SKM-1 treated with dmso at 0.1 percent for 144 hours (cell line): Measurements from ENCODE around the gene NEIL3.
A peak's percentile ranks its signal among the peaks of the same experiment; 100 is the strongest.
"Not testable (repeated sequence)": the region's sequence is repeated elsewhere in the genome, so short reads cannot be mapped to it uniquely, and the experiment has no call there.

Experiments
- DNase-seq: peaks from one replicate; lab custom pipeline; 2025; ENCODE audit not compliant: unreplicated experiment; lab: John Stamatoyannopoulos, UW

Gene NEIL3

DNA sequence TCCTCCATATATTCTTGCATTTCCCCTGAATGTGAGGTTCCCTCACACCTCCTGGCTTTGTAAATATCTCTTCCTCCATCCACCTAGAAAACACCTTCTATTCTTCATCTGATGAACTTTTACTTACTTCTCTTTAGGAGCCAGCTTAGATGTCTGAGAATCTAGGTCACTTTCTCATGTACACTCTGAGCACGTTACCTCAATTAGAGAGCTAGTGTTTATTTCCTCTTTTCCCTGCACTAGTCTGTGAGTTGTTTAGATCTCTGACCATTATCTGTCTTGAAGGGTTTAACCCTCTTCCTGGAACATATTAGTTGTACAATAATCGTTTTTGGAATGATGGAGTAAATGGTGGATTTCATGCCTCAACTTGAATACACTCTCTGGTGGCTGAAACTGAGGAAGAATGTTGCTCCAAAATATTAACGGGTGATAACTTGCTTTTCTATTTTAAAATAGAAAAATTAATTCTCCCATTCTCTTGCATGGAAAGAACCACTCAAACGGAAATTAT lies 8.5 kb upstream of the NEIL3 start:
- peak; percentile 78 for DNase-seq

- DNase-seq, result no peak
These were observed 7.1 kb upstream of the NEIL3 start for GRCh38 chr4:177302371-177303100.

DNA sequence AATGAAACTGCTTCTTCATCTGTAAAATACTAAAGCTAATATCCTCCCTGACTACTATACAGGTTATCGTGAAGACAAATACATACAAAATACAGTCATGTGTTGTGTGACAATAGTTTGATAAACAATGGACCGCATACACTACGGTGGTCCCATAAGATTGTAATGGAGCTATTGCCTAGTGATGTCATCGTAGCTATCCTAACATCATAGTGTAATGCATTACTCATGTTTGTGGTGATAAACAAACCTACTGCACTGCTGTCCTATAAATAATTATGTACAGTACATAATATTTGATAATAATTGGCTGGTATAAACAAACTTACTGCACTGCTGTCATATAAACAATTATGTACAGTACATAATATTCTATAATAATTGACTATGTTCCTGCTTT lies 5.6 kb upstream of the NEIL3 start:
- DNase-seq, result no peak

- not testable (repeated sequence) for DNase-seq
These were observed 4.8 kb upstream of the NEIL3 start for GRCh38 chr4:177304864-177305263.

DNA sequence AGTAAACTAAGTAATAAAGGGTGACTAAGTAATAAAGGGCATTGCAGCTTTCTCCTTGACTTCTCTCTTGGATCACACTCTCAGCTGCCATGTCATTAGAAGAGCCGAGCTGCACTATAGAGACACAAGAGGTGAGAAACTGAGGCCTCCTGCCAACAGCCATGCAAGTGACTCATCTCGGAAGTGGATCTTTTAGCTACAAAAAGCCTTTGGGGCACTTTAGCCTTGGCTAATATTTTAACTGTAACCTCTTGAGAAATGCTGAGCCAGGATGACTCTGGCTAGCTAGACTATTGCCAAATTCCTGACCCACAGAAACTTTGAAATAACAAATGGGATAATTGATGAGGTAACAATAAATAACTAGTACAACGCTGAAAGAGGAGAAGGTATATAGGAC lies 1.5 kb upstream of the NEIL3 start:
- DNase-seq, result peak; percentile 79

- DNase-seq, result peak; percentile 32
These were observed 690 bp upstream of the NEIL3 start for GRCh38 chr4:177308847-177309521.

- no peak for DNase-seq
These were observed 1.9 kb downstream of the NEIL3 start for GRCh38 chr4:177311589-177311988.

DNA sequence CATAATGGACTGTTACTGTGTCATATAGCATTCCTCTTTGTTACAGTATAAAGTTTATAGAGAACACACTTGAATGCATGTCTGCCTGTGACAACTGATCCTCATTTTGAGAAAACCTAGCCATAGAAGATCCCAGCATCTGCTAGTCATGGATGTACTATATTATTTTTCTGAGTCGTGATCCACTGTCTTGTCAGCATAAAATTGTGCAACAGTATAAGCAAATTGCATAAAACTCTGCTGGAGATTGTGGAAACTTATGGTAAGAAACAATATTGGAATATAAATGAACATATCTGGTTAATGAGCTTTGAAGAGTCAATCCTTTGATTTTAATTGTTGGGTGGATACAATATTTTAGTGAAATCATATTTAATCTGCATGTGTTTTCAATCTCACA lies 3.6 kb downstream of the NEIL3 start:
- no peak for DNase-seq

DNA sequence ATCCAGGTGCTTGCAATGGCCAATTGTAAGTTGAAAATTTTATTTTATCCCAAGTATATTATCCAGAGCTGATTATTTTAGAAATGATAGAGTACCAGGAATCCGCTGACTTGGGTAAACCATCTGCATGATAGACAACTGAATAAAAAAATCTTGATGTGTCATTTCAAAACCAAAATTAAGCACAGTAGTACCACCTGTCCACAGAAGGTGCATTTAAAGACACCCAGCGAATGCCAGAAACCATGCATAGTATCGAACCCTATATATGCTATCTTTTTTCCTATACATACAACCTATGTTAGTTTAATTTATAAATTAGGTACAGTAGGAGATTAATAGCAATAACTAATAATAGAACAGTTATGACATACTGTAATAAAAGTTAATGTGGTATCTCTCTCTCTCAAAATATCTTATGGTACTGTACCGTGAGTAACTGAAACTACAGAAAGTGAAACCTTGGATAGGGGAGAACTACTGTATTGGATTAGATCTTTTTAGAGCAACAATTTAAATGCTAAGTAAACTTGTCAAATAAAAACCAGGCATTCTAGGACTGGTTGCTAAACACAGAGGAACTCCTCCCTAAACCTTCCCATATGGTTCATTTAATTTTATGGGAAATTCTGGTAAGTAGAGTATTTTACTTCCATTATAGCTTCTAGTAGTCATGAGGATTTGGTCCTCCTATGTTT lies 6.2 kb downstream of the NEIL3 start:
- no peak for DNase-seq

- DNase-seq, result no peak
These were observed 11.0 kb downstream of the NEIL3 start for GRCh38 chr4:177320721-177321120.

DNA sequence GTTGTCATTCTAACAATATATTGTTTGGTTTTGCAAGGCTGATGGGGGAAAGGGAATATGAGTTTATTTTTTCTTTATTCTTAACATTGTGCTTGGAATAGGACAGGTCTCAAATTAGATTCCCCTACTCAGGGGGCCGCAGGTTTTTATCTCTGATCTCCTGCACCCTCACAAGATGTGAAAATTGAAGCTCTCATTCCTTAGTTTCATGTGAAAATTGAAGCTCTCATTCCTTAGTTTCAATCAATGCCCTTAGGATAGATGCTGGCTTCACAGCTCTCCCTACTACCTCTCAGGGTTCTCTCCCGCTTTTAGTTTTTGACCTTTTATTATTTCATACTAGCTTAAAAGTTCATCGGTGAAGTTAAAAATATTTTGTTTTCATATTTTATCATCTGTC lies 12.0 kb downstream of the NEIL3 start:
- DNase-seq, result no peak

- no peak for DNase-seq
These were observed 12.6 kb downstream of the NEIL3 start for GRCh38 chr4:177322266-177322665.

GRCh38 chr4:177322881-177323280 lies 13.2 kb downstream of the NEIL3 start:
- DNase-seq, result no peak

DNA sequence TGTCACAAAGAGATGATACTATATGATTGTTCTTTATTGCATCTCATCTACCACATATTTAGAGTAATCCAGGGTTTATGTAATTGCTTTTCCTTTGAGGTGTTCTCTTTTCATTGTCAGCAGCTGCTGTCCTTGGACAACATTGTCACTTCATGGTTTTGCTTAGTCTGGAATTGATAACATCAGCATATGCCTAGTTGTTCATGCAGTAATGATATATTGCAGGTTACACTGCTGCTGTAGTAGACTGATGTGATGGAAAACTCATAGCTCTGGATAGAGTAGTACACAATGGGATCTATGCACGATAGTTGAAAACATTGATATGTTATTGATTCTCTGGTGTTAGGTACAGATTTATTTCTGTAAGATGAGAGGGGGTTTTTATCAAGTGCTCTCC lies 13.7 kb downstream of the NEIL3 start:
- DNase-seq, result no peak

DNA sequence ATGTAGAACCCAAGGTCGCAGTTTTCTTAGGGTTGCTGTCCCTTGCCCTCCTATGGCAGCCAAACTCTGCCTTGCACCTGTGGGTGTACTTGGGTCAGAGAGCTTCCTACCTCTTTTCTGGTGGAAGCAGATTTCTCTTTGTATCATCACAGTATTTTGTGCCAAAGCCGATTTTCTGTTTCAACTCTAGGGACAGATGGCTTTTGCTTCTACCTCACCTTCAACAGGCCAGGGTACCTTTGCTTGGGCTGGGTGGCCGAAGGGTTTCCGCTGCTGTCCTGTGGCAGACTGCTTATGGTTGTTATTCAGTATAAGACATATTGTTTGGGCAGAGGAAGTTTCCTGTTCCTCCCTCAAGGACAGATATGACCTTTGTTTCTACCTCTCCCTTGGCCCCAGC lies 22.4 kb downstream of the NEIL3 start:
- no peak for DNase-seq

DNA sequence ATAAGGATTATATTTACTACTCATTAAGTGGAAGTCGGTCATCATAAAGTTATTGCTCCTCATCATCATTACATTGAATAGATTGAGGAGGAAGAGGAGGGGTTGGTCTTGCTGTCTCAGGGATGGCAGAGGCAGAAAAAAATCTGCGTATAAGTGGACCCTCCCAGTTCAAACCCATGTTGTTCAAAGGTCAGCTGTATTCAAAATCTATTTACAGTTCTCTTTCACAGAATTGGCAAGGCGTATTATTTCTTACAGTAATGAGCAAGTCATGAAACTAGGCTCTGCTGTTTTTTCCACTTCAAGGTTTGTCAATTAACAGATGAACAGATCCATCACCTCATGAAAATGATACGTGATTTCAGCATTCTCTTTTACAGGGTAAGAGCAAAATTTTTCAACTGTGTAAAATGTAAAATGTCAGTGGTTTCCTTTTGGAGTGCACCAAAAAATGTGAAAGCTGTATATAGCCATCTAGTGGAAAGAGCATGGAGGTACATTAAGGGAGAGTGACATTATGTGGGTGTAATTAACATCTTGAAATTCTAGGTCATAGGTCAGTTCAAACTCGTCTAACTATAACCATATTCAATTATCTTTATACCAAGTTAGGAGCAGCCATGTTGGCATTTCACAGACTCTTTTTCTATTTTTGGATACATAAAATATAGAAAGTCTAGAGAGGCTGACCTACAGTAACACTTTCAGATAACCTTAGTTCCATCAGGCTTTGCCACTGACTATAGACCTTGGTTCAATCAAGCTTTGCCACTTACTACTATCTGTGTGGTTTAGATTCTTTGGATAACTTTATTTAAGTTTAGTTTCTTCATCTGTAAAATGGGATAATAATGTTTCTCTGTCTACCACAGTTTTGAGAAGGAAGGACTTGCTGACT lies 30.1 kb downstream of the NEIL3 start:
- DNase-seq, result peak; percentile 51

- no peak for DNase-seq
These were observed 38.7 kb downstream of the NEIL3 start for GRCh38 chr4:177348348-177348747.

- no peak for DNase-seq
These were observed 39.5 kb downstream of the NEIL3 start for GRCh38 chr4:177349191-177349590.

DNA sequence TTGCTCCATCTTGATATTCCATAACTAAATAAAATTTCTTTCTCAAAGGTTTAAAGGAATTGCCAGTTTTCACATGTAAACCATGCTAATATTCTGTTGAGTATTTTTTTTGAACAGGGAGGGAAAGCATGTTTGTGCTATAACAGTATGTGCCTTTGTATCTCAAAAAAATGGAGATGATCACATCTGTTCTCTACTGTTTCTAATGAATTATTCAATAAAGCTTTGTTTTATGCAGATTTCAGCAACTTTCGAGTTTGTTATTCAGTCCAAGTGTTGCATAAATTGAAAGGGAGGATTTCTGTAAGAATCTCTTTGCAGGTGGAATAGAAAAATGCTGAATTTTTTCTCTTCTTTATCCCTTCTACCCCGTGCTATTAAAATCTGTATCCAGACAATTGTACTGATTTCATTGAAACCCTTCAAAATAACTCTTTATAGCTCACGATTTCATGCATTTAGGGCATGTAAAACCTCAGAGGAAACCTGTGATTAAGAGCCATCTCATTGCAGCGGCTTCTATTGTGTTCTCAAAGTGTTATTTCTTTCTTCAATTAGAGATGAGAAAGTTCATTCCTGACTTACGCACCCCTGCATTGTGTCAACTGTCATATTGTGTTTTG lies 42.1 kb downstream of the NEIL3 start:
- DNase-seq, result no peak

DNA sequence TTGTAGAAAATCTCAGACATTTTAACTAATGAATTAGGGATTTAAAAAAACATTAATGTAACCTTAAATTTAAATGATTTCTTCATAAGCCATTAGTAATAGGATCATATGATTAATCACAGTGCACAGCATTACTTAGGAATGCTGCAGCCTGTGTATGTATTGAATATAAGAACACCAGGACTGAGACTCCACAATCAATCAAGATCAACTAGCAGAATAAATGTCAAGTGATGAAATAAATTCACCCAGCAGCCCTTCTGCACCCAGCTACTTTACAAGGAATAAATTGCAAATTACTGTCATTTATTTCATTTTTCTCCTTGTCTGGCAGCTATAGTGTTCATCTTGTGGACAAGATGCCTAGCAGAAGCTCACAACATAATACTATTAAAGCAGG lies 46.5 kb downstream of the NEIL3 start:
- no peak for DNase-seq

DNA sequence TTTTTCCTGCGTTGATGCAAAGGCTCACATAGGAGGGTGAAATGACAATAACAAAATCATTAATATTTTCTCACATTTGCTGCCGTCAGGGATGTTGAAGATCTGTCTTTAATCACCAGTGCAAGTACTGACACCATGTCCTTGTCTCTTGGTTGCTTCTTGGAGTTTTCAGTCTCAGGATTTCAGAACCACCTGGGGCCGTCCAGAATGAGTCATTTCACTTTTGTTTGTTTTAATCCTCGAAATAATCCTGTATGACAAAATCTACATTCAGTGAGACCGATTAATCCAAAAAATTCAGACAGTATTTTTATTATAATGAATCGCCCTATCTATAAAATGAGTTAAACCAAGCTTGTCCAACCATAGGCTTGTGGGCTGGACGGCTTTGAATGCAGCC lies 47.2 kb downstream of the NEIL3 start:
- DNase-seq, result no peak
